ENCODE data around the gene RASSF3. TPM values are rescaled to one million over a fixed set of nuclear protein-coding genes. Genes with fewer than 3 reads are reported as not detected.
A peak's percentile ranks its signal among the peaks of the same experiment; 100 is the strongest.
"Not testable (repeated sequence)": the region's sequence is repeated elsewhere in the genome, so short reads cannot be mapped to it uniquely, and the experiment has no call there.

RASSF3 gene
- polyA plus RNA-seq, 1 donor from 2014 or later = 3.4 TPM

DNA sequence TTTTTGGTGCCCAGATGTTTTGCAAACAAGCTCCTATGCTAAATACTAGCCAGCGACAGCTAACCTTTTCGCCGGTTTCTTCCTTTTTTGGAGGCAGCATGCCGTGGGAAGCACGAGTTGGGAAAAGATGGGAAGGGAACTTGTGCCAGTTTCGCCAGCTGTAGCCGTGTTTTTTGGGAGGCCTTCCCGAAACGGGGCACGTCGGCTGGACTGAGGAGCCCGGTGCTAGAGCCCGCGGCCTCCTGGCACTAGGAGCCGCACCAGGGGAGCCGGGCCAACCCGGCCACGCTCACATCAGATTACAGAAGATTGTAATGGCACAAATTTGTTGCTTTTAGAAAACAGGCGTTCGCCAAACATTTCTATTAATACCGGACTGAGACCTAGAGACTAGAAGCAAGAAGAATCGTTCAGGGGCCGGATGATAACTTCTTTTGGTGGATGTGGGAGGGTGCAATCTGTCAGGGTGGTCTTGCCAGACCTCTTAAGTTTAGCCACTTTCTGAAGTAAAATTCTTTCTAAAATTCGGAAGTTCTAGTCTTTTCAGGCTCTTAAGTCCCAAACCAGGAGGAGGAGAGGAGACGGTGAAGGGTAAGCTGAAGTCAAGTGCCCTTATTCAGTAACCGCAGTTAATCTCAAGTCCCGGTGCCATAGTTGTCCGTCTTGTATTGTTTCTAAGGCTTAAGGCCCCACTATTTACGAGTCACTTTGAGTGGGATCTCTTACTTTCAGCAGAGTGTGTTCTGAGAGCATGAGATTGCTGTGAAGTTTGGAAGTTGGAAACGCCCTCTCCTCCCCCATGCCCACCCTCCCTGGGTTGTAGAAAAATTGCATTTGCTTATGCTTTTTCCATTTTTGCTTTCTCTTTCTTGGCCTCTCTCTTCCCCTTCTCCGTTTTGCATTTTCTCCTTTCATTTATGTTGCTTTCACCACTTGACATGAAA lies 1.3 kb downstream of the RASSF3 start:
- Mint-ChIP-seq H3K4me1 (peaks cover 37 to 42% (median 38%) of the 10 kb centered on the region in 3 donors), H3K36me3 (peaks cover 2% of the 10 kb centered on the region), H3K27me3 (no peaks in the 10 kb centered on the region), H3K27ac (peak overlapping the region; percentile 74 to 99 (median 95)), H3K9me3 (no peaks in the 10 kb centered on the region), H3K4me3 (peak overlapping the region; percentile 89 to 99 (median 96))

DNA sequence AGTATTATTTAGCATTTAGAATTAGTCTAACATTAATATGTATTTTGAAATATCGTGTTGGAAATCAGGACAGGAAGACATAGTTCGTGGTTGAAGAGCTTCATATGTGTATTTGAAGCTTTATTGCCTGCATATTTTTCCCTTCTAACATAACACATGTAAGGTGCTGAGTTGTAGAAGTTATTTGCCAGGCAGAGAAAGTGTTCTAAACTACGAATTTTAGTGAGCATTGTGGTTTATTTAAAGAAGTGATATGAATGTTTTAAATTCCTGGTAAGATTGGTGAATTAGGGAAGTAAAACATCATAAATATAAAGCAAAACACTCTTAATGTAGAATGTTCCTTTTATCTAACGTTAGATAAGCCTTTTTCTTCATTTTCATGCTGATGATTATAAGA lies 2.5 kb downstream of the RASSF3 start:
- Mint-ChIP-seq H3K4me1 (peaks cover 43 to 48% (median 46%) of the 10 kb centered on the region in 3 donors), H3K27me3 (no peaks in the 10 kb centered on the region), H3K9me3 (no peaks in the 10 kb centered on the region), H3K27ac (peak overlapping the region; percentile 74 to 99 (median 95)), H3K4me3 (peak overlapping the region; percentile 89 to 99 (median 96)), H3K36me3 (peaks cover 2% of the 10 kb centered on the region)

DNA sequence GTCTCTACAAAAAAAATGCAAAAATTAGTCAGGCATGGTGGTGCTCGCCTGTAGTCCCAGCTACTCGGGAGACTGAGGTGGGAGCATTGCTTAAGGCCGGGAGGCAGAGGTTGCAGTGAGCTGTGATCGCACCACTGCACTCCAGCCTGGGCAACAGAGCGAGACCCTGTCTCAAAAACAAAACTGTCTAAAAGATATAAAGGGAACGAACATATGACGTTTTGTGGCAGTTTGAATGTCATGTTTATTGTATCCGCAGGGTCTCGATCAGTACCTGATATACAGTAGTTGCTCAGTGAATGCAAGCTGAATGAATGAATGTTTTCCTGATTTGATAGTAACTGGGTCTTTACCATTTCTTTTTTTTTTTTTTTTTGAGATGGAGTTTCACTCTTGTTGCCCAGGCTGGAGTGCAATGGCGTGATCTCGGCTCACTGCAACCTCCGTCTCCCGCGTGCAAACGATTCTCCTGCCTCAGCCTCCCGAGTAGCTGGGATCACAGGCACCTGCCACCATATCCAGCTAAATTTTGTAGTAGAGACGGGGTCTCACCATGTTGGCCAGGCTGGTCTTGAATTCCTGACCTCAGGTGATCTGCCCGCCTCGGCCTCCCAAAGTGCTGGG lies 3.6 kb downstream of the RASSF3 start:
- H3K4me1 Mint-ChIP-seq = peaks cover 40 to 45% (median 43%) of the 10 kb centered on the region in 3 donors
- peak overlapping the region; percentile 74 to 99 (median 95) for H3K27ac Mint-ChIP-seq
- not testable (repeated sequence) for H3K27me3 Mint-ChIP-seq, H3K36me3 Mint-ChIP-seq, H3K9me3 Mint-ChIP-seq
- peak overlapping the region; percentile 89 to 99 (median 96) for H3K4me3 Mint-ChIP-seq

DNA sequence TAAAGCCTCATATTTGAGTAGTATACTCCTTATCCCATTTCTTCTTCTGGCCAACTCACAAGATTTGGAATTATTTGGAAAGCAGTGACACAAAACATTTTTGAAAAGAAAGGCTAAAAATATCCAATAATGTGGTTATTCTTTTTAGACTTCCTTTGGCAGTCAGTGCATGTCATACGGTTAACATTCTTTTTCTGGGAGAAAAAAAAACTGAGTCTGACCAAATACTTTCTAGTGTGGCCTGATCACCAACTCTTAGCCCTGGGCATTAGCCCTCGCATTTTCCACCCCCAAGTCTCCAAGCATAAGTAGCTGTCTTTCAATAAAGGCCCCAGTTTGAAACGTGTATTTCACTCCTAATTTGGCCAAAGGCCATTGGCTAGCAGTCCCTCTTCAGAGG lies 5.9 kb downstream of the RASSF3 start:
- Mint-ChIP-seq H3K4me1 (peaks cover 50 to 56% (median 53%) of the 10 kb centered on the region in 3 donors), H3K36me3 (peaks cover 2% of the 10 kb centered on the region), H3K27me3 (no peaks in the 10 kb centered on the region), H3K4me3 (peak overlapping the region in 3 of 4 donors; percentile 76 to 91 (median 88)), H3K27ac (peak overlapping the region in 2 of 3 donors; percentile 92 to 93), H3K9me3 (no peaks in the 10 kb centered on the region)

DNA sequence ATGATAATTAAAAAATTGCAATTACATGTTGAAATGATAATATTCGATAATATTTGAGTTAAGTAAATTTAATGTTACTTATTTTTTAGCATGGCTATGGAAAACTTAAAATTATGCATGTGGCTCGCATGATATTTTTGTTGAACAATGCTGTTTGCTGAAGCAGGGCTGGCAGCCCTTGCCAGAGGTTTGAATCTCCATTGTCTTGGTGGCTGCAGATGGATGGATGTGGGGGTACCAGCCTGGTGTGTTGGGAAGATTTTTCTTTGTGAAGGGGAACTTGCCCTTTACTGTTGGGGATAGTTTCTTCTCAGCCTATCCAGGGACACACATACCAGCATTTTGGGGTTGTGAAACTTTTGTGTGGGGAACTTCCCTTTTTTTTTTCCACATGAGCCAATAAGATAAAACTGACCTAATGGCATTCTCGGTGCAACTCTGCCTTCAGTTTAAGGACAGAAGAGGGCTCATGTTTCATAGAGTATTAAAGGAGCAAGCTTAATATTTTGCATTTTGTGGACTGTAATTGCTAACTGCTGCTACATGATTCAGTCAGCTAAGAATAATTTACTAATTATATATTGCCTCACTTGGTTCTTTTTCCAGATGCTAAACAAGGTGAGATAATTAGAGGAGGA lies 8.8 kb downstream of the RASSF3 start:
- Mint-ChIP-seq H3K27me3 (no peaks in the 10 kb centered on the region), H3K9me3 (no peaks in the 10 kb centered on the region), H3K36me3 (peaks cover 2% of the 10 kb centered on the region), H3K27ac (peak overlapping the region; percentile 95 to 97 (median 96)), H3K4me1 (peaks cover 43 to 57% (median 56%) of the 10 kb centered on the region in 3 donors), H3K4me3 (peak overlapping the region; percentile 72 to 94 (median 86))

DNA sequence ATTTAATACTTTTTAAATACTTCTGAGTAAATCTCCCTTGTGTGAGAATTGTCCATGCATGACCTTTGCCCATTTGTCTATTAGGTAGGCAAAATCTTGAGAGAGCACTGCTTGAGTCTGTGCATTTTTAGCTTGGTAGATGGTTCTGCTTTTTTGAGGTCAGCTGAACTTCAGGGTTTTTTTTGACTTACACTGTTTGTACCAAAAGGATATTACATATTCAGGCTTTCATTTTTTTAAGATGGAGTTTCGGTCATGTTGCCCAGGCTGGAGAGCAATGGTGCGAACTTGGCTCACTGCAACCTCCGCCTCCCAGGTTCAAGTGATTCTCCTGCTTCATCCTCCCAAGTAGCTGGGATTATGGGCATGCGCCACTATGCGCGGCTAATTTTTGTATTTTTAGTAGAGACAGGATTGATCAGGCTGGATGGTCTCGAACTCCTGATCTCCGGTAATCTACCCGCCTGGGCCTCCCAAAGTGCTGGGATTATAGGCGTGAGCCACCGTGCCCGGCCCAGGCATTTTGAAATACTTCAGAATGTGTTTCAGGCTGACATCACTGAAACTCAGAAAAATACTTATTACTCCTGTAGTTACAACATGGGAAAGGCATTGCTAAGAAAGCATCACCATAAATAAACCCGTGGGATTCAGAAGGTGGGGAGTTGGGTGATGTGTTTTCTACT lies 11.1 kb downstream of the RASSF3 start:
- H3K27me3 Mint-ChIP-seq = peaks cover 2% of the 10 kb centered on the region
- H3K4me3 Mint-ChIP-seq = peak overlapping the region; percentile 76 to 93 (median 87)
- no peaks in the 10 kb centered on the region for H3K9me3 Mint-ChIP-seq

DNA sequence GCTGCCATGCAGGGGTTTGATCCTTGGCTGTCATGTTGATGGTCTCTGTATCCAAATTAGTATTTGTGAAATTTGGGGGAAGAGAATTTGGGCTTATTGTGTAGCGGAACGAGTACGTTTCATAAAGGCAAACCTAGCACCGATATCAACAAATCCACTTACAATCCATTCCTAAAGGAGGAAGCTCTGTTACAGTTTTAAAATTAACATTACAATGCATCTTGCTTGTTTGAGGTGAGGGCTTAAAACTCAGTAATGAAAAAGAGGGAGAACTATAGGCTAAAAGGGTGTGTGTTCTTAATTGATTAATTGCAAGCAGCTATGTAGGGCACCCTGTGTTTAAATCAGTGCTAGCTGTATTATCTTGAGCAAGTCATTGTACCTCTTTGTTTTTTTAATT lies 13.7 kb downstream of the RASSF3 start:
- Mint-ChIP-seq H3K27me3 (peaks cover 2% of the 10 kb centered on the region), H3K36me3 (peaks cover 3% of the 10 kb centered on the region), H3K4me1 (peaks cover 44 to 62% (median 55%) of the 10 kb centered on the region in 3 donors), H3K27ac (peak overlapping the region in 2 of 3 donors; percentile 45 to 87), H3K4me3 (peak overlapping the region in 3 of 4 donors; percentile 43 to 80 (median 74)), H3K9me3 (no peaks in the 10 kb centered on the region)

More for the DNA sequence above, 11.1 kb downstream of the RASSF3 start:
- H3K36me3 Mint-ChIP-seq = peaks cover 3% of the 10 kb centered on the region
- peaks cover 44 to 55% (median 54%) of the 10 kb centered on the region in 3 donors for H3K4me1 Mint-ChIP-seq
- H3K27ac Mint-ChIP-seq = peak overlapping the region; percentile 87 to 99 (median 96)

DNA sequence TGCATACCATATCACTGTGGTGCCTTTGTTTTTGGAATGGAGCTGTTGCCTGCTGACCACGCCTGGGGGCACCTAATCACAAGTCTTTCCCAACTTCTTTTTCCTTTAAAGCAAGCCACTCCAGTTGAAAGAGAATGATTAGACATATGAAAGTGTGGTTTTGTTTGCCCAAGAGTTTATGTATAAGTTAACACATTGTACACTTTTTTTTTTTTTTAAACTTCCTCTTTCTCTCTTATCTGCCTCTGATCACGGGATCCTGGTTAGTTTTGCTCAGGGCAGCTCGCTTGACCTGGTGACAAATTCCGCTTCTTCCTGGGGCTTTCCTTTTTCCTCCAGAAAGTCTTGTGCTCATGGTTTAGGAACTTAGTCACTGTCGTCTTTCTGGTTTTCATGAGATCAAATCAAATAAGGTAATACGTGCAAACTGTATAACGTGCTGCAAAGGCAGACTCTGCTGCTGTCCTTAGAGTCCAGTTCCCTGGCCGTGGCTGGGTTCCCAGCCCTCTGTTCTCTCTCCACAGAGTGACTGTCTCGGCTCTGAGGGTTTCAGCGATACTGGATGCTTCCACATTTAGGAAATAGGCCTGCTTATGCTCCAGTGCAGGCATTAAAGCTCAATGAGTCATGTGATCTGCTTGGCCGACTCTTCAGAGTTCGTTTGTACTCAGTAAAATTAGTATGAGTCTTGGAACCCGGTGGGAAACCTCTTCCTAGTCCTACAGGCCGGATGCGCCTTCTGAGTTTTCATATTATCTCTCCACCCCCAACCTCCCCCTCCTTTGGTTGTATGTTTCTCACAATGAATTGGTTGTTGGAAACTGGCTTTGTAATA lies 15.2 kb downstream of the RASSF3 start:
- Mint-ChIP-seq H3K4me3 (peak overlapping the region; percentile 80 to 95 (median 89)), H3K4me1 (peaks cover 40 to 58% (median 49%) of the 10 kb centered on the region in 3 donors), H3K27me3 (peaks cover 2% of the 10 kb centered on the region), H3K27ac (peak overlapping the region; percentile 91 to 99 (median 99)), H3K9me3 (no peaks in the 10 kb centered on the region), H3K36me3 (peaks cover 3% of the 10 kb centered on the region)

DNA sequence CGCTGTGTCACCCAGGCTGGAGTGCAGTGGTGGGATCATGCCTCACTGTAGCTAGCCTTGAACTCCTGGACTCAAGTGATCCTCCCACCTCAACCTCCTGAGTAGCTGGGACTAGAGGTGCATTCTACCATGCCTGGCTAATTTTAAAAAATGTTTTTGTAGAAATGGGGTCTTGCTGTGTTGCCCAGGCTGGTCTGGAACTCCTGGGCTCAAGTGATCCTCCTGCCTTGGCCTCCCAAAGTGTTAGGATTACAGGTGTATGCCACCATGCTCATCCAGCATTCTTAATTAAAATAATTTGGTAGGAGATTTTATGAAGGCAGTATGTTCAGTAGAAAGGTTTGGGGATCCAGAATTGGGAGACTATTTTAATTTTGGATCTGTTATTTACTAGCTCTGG lies 16.3 kb downstream of the RASSF3 start:
- H3K4me3 Mint-ChIP-seq = peak overlapping the region in 2 of 4 donors; percentile 52 to 67
- H3K27ac Mint-ChIP-seq = peak overlapping the region in 2 of 3 donors; percentile 46 to 99
- H3K27me3 Mint-ChIP-seq, H3K36me3 Mint-ChIP-seq, H3K9me3 Mint-ChIP-seq: not testable (repeated sequence)
- H3K4me1 Mint-ChIP-seq = peaks cover 45 to 64% (median 61%) of the 10 kb centered on the region in 3 donors

DNA sequence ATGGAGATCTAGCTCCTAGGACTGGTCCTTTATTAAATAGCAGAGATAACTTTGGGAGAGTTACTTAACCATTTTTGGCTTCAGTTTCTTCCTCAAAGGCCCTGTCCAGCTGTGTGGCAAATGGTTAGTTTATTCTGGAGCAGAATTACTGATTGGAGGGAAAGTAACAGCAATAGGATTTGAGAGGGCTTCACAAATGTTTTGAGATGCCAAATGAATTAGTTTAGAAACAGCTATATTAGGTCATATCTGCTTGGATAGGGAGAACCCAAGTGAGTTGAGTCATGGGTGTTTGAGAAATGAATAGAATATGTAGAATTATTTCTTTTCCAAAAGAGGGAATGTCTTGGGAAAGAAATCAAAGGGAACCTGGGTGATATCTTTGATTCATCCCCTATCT lies 17.5 kb downstream of the RASSF3 start:
- H3K4me3 Mint-ChIP-seq = peak overlapping the region in 3 of 4 donors; percentile 21 to 71 (median 29)
- H3K27ac Mint-ChIP-seq = peak overlapping the region in 2 of 3 donors; percentile 32 to 87
- no peaks in the 10 kb centered on the region for H3K9me3 Mint-ChIP-seq
- H3K4me1 Mint-ChIP-seq = peaks cover 55 to 69% (median 63%) of the 10 kb centered on the region in 3 donors
- peaks cover 2% of the 10 kb centered on the region for H3K27me3 Mint-ChIP-seq
- peaks cover 9% of the 10 kb centered on the region for H3K36me3 Mint-ChIP-seq

DNA sequence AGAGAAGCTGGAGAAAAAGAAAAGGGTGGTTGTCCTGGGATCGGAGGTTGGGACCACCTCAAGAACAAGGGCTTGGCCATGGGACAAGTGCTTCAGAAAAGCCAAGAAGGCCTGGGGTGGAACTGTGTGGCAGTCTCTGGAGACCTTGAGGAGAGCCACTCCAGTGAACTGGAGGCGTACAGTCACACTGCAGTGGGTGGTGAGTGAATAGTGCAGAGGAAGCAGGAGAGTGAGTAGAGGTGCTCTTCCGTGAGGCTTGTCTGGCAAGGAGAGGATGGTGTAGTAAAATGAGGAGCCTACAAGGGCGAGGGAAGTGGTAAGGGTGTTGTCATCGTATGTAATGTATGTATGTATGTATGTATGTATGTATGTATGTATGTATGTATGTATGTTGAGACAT lies 20.9 kb downstream of the RASSF3 start:
- no peaks in the 10 kb centered on the region for H3K27me3 Mint-ChIP-seq
- peaks cover 15% of the 10 kb centered on the region for H3K36me3 Mint-ChIP-seq
- H3K9me3 Mint-ChIP-seq = peaks cover 0 to 6% (median 0%) of the 10 kb centered on the region in 3 donors
- H3K4me3 Mint-ChIP-seq = peak overlapping the region in 3 of 4 donors; percentile 7 to 78 (median 76)
- H3K4me1 Mint-ChIP-seq = peaks cover 55 to 71% (median 59%) of the 10 kb centered on the region in 3 donors
- peak overlapping the region; percentile 27 to 86 (median 80) for H3K27ac Mint-ChIP-seq

DNA sequence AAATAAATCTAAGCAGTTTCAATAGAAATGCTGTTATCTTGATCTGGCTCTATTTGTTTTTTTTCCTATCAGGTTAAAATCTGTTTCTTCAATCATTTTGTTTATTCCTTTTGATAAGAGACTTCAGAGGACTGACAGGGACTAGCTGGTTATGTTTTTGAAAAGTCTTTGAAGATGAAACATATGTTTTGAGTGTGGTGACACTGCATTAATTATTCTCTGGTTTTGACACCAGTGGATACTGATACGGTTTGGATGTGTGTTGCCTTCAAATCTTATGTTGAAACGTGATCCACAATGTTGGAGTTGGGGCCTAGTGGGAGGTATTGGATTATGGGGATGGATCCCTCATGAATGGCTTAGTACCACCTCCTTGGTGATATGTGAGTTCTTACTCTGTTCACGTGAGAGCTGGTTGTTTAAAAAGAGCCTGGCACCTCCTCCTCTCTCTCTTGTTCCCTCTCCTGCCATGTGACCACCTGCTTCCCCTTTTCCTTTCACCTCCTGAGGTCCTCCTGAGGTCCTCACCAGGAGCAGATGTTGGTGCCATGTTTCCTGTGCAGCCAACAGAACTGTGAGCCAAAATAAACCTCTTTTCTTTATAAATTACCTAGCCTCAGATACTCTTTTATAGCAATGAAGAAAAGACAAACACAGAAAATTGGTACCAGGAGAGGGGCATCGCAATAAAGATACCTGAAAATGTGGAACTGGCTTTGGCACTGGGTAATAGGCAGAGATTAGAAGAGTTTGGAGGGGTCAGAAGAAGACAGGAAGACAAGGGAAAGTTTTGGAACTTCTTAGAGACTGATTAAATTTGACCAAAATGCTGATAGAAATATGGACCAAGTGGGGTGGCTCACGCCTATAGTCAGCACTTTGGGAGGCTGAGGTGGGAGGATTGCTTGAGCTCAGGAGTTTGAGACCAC lies 23.0 kb downstream of the RASSF3 start:
- Mint-ChIP-seq H3K36me3 (peaks cover 18% of the 10 kb centered on the region), H3K4me3 (peak overlapping the region in 3 of 4 donors; percentile 21 to 87 (median 41)), H3K9me3 (peaks cover 0 to 6% (median 0%) of the 10 kb centered on the region in 3 donors), H3K27me3 (no peaks in the 10 kb centered on the region), H3K27ac (peak overlapping the region; percentile 21 to 89 (median 52)), H3K4me1 (peaks cover 48 to 61% (median 55%) of the 10 kb centered on the region in 3 donors)

Measured in IgD-negative memory B cell (primary cell).